ENCODE measurements around the gene IL1A. TPM values are rescaled to one million over a fixed set of nuclear protein-coding genes. Genes with fewer than 3 reads are reported as not detected.
"Not testable (repeated sequence)": the region's sequence is repeated elsewhere in the genome, so short reads cannot be mapped to it uniquely, and the experiment has no call there.

IL1A gene
- not detected for polyA plus RNA-seq (ENCODE audit: low read depth in 6 of 6)

GRCh38 chr2:112784199-112785189, at the start of gene IL1A:
TSS of gene IL1A (minus strand) at chr2:112784493. CDS start at chr2:112783770, 723 bp downstream.
- ATAC-seq (ENCODE audit: low read depth in 2 of 2) (peak; percentile 24 to 53), DNase-seq (no peak)
- Mint-ChIP-seq H3K4me3 (peak within 1 kb of the TSS in 7 of 8 donors; percentile 3 to 51 (median 32)), H3K27me3 (no peaks in the 10 kb centered on the region), H3K36me3 (no peaks in the 10 kb centered on the region), H3K4me1 (peaks cover 32 to 40% (median 32%) of the 10 kb centered on the region in 3 donors), H3K27ac (peak within 1 kb of the TSS in 2 of 6 donors; percentile 13 to 51), H3K9me3 (no peaks in the 10 kb centered on the region)

GRCh38 chr2:112833976-112834375, 49.7 kb upstream of the IL1A start:
- DNase-seq, result no peak
- Mint-ChIP-seq H3K36me3 (no peaks in the 10 kb centered on the region), H3K27ac (peak overlapping the region in 2 of 6 donors; percentile 6 to 49), H3K4me3 (no peak overlapping the region), H3K27me3 (peaks cover 0 to 3% (median 0%) of the 10 kb centered on the region in 3 donors), H3K9me3 (no peaks in the 10 kb centered on the region), H3K4me1 (peaks cover 29 to 47% (median 36%) of the 10 kb centered on the region in 3 donors)
- no peak for ATAC-seq (ENCODE audit: low read depth in 2 of 2)

- DNase-seq; ATAC-seq (ENCODE audit: low read depth in 2 of 2); H3K9me3 Mint-ChIP-seq; H3K36me3 Mint-ChIP-seq; H3K27me3 Mint-ChIP-seq; H3K27ac Mint-ChIP-seq; H3K4me3 Mint-ChIP-seq: not testable (repeated sequence)
- H3K4me1 Mint-ChIP-seq, result peaks cover 25 to 43% (median 32%) of the 10 kb centered on the region in 3 donors
Measured at GRCh38 chr2:112833639-112833931, 49.3 kb upstream of the IL1A start.

GRCh38 chr2:112832841-112833638, 48.7 kb upstream of the IL1A start:
- Mint-ChIP-seq H3K4me1 (peaks cover 22 to 38% (median 31%) of the 10 kb centered on the region in 3 donors), H3K36me3 (no peaks in the 10 kb centered on the region), H3K27me3 (peaks cover 0 to 5% (median 0%) of the 10 kb centered on the region in 3 donors), H3K9me3 (no peaks in the 10 kb centered on the region), H3K27ac (peak overlapping the region in 2 of 6 donors; percentile 47 to 63), H3K4me3 (peak overlapping the region in 1 of 8 donors; percentile 2)
- ATAC-seq (ENCODE audit: low read depth in 2 of 2) (no peak), DNase-seq (no peak)

GRCh38 chr2:112831946-112832840, 47.9 kb upstream of the IL1A start:
- peak overlapping the region in 3 of 6 donors; percentile 12 to 72 (median 47) for H3K27ac Mint-ChIP-seq
- H3K4me3 Mint-ChIP-seq, result peak overlapping the region in 3 of 8 donors; percentile 27 to 65 (median 41)
- ATAC-seq (ENCODE audit: low read depth in 2 of 2), result no peak

GRCh38 chr2:112831513-112831845, 47.2 kb upstream of the IL1A start:
- Mint-ChIP-seq H3K9me3 (peaks cover 0 to 2% (median 0%) of the 10 kb centered on the region in 7 donors), H3K27ac (peak overlapping the region in 3 of 6 donors; percentile 12 to 86 (median 72)), H3K4me1 (peaks cover 17 to 25% (median 23%) of the 10 kb centered on the region in 3 donors), H3K4me3 (peak overlapping the region in 3 of 8 donors; percentile 27 to 65 (median 41)), H3K27me3 (peaks cover 0 to 6% (median 5%) of the 10 kb centered on the region in 3 donors), H3K36me3 (no peaks in the 10 kb centered on the region)
- ATAC-seq (ENCODE audit: low read depth in 2 of 2) (no peak), DNase-seq (no peak)

More at GRCh38 chr2:112831946-112832840, 47.9 kb upstream of the IL1A start:
- no peak for DNase-seq
- H3K4me1 Mint-ChIP-seq, result peaks cover 22 to 31% (median 30%) of the 10 kb centered on the region in 3 donors
- H3K9me3 Mint-ChIP-seq, result no peaks in the 10 kb centered on the region
- H3K27me3 Mint-ChIP-seq, result peaks cover 0 to 5% (median 5%) of the 10 kb centered on the region in 3 donors
- H3K36me3 Mint-ChIP-seq, result no peaks in the 10 kb centered on the region

- DNase-seq (no peak), ATAC-seq (ENCODE audit: low read depth in 2 of 2) (no peak)
- peak overlapping the region in 2 of 8 donors; percentile 27 to 36 for H3K4me3 Mint-ChIP-seq
- peaks cover 0 to 2% (median 0%) of the 10 kb centered on the region in 7 donors for H3K9me3 Mint-ChIP-seq
- no peaks in the 10 kb centered on the region for H3K36me3 Mint-ChIP-seq
- peaks cover 0 to 6% (median 5%) of the 10 kb centered on the region in 3 donors for H3K27me3 Mint-ChIP-seq
- peaks cover 12 to 19% (median 17%) of the 10 kb centered on the region in 3 donors for H3K4me1 Mint-ChIP-seq
- H3K27ac Mint-ChIP-seq, result peak overlapping the region in 2 of 6 donors; percentile 53 to 86
Measured at GRCh38 chr2:112830682-112831512, 46.6 kb upstream of the IL1A start.

GRCh38 chr2:112829961-112830681, 45.8 kb upstream of the IL1A start:
- H3K27ac Mint-ChIP-seq, result no peak overlapping the region
- H3K9me3 Mint-ChIP-seq, result peaks cover 0 to 2% (median 0%) of the 10 kb centered on the region in 7 donors
- peaks cover 8 to 14% (median 13%) of the 10 kb centered on the region in 3 donors for H3K4me1 Mint-ChIP-seq
- no peak for DNase-seq
- no peaks in the 10 kb centered on the region for H3K36me3 Mint-ChIP-seq
- peak overlapping the region in 1 of 8 donors; percentile 36 for H3K4me3 Mint-ChIP-seq
- no peak for ATAC-seq (ENCODE audit: low read depth in 2 of 2)
- peaks cover 0 to 6% (median 5%) of the 10 kb centered on the region in 3 donors for H3K27me3 Mint-ChIP-seq

- peaks cover 8 to 14% (median 13%) of the 10 kb centered on the region in 3 donors for H3K4me1 Mint-ChIP-seq
- H3K27me3 Mint-ChIP-seq, result peaks cover 0 to 6% (median 5%) of the 10 kb centered on the region in 3 donors
- no peaks in the 10 kb centered on the region for H3K36me3 Mint-ChIP-seq
- DNase-seq (no peak), ATAC-seq (ENCODE audit: low read depth in 2 of 2) (no peak)
- H3K27ac Mint-ChIP-seq, result peak overlapping the region in 1 of 6 donors; percentile 71
- peaks cover 0 to 2% (median 0%) of the 10 kb centered on the region in 7 donors for H3K9me3 Mint-ChIP-seq
- peak overlapping the region in 1 of 8 donors; percentile 17 for H3K4me3 Mint-ChIP-seq
Measured at GRCh38 chr2:112829101-112829960, 45.0 kb upstream of the IL1A start.

- Mint-ChIP-seq H3K4me3 (no peak overlapping the region), H3K27ac (no peak overlapping the region), H3K27me3 (peaks cover 0 to 8% (median 5%) of the 10 kb centered on the region in 3 donors), H3K4me1 (peaks cover 8 to 14% (median 13%) of the 10 kb centered on the region in 3 donors), H3K9me3 (peaks cover 0 to 4% (median 0%) of the 10 kb centered on the region in 7 donors), H3K36me3 (no peaks in the 10 kb centered on the region)
- ATAC-seq (ENCODE audit: low read depth in 2 of 2) (no peak), DNase-seq (no peak)
Measured at GRCh38 chr2:112828251-112828691, 44.0 kb upstream of the IL1A start.
